ENCODE results near the gene TMSB4Y.

Gene TMSB4Y

GRCh38 chrY:13751289-13752071 lies 47.8 kb downstream of the TMSB4Y start:
- DNase-seq (ENCODE audit: low read depth, low spot score) = no peak
- Histone ChIP-seq H3K4me1 (ENCODE audit: control insufficient read depth, insufficient read depth, low read length) (no peaks in the 10 kb centered on the region), H3K4me3 (ENCODE audit: low read length) (peak overlapping the region; percentile 77; the same call in 1 of the 2 replicates)

DNA sequence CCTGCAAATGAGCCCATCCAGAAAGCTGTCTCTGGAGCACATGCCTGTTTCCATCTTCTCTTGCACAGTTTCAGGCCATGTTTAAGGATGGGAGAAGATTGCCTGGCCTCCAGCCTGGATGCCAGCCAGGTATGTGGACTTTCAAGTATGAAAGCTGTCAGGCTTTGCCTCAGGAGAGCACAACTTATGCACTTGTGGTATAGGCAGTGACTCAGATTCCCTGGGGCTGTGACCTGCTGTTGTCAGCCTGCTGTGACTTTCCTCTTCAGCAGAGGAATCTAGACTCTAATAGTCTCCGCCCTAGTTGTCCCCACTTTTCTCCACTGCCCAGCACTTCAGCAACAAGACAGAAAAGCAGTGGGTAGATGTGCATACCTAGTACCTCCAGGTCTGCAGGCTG lies 51.0 kb downstream of the TMSB4Y start:
- no peak for DNase-seq (ENCODE audit: low read depth, low spot score)
- Histone ChIP-seq H3K27ac (ENCODE audit: low read length) (no peak overlapping the region), H3K27me3 (ENCODE audit: control insufficient read depth, insufficient read depth, low read length) (no peaks in the 10 kb centered on the region), H3K4me3 (ENCODE audit: low read length) (no peak overlapping the region), H3K9me3 (ENCODE audit: control insufficient read depth, insufficient read depth, low read length) (no peaks in the 10 kb centered on the region), H3K36me3 (ENCODE audit: control insufficient read depth, insufficient read depth, low read length) (no peaks in the 10 kb centered on the region; the same call in 1 of the 2 replicates), H3K4me1 (ENCODE audit: control insufficient read depth, insufficient read depth, low read length) (no peaks in the 10 kb centered on the region)
- WGBS (ENCODE audit: insufficient coverage, insufficient read length) = no CpG with 5 or more reads among the region's 1 CpG

More at GRCh38 chrY:13751289-13752071, 47.8 kb downstream of the TMSB4Y start:
- H3K9me3 ChIP-seq (ENCODE audit: control insufficient read depth, insufficient read depth, low read length) = no peaks in the 10 kb centered on the region; the same call in 1 of the 2 replicates
- no peak overlapping the region for H3K27ac ChIP-seq (ENCODE audit: low read length)
- H3K36me3 ChIP-seq (ENCODE audit: control insufficient read depth, insufficient read depth, low read length) = no peaks in the 10 kb centered on the region; the same call in 1 of the 2 replicates
- H3K27me3 ChIP-seq (ENCODE audit: control insufficient read depth, insufficient read depth, low read length) = no peaks in the 10 kb centered on the region
- no CpG with 5 or more reads among the region's 60 CpGs for WGBS (ENCODE audit: insufficient coverage, insufficient read length)

Measured in iPS DF 6.9 (cell line).